ENCODE results near the gene MAP4.

Gene MAP4

DNA sequence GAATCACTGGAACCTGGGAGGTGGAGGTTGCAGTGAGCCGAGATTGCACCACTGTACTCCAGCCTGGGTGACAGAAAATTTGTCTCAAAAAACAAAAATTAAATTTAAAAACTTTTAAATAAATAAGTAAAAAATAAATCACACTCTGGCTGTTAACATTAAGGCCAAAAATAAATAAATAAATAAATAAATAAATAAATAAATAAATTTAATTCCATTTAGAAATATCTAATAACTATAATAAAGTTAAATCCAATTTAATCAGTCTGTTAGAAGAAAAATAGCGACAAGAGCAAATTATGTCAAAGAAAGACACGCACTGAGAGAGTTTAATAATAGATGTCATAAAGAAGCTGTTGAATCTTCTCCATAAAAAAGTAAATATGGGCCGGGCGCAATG lies 13.4 kb downstream of the MAP4 start:
- in situ Hi-C loops (cut with MboI; ENCODE audit: low pct_unique_long_range_greater_than_20kb, low sequenced_read_pairs, unreplicated experiment) = no loop called here
- DNase-seq (ENCODE audit: low spot score) = no peak
- TF ChIP-seq, protein P1, sequence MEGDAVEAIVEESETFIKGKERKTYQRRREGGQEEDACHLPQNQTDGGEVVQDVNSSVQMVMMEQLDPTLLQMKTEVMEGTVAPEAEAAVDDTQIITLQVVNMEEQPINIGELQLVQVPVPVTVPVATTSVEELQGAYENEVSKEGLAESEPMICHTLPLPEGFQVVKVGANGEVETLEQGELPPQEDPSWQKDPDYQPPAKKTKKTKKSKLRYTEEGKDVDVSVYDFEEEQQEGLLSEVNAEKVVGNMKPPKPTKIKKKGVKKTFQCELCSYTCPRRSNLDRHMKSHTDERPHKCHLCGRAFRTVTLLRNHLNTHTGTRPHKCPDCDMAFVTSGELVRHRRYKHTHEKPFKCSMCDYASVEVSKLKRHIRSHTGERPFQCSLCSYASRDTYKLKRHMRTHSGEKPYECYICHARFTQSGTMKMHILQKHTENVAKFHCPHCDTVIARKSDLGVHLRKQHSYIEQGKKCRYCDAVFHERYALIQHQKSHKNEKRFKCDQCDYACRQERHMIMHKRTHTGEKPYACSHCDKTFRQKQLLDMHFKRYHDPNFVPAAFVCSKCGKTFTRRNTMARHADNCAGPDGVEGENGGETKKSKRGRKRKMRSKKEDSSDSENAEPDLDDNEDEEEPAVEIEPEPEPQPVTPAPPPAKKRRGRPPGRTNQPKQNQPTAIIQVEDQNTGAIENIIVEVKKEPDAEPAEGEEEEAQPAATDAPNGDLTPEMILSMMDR (IDR thresholded peaks at IDR 0.05; ENCODE audit: extremely low read depth, insufficient read depth, missing control alignments) = no peak

DNA sequence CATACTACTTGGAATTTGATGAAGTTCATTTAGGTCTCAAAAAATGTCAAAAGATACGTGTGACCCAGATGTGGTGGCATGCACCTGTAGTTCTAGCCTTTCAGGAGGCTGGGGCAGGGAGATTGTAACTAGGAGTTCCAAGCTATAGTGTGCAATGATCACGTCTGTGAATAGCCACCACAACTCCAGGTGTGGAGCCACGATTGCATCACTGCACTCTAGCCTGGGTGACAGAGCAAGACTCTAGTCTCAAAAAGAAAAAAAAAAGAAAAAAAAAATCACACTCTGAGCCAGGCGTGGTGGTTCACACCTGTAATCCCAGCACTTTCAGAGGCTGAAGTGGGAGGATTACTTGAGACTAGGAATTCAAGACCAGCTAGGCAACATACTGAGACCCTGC lies 14.2 kb downstream of the MAP4 start:
- TF ChIP-seq, protein P1 (IDR thresholded peaks at IDR 0.05; ENCODE audit: extremely low read depth, insufficient read depth, missing control alignments) = no peak
- in situ Hi-C loops (cut with MboI; ENCODE audit: low pct_unique_long_range_greater_than_20kb, low sequenced_read_pairs, unreplicated experiment) = no loop called here
- no peak for DNase-seq (ENCODE audit: low spot score)

GRCh38 chr3:48000212-48000611 lies 16.0 kb downstream of the MAP4 start:
- TF ChIP-seq, protein P1 (IDR thresholded peaks at IDR 0.05; ENCODE audit: extremely low read depth, insufficient read depth, missing control alignments) = no peak
- no peak for DNase-seq (ENCODE audit: low spot score)
- in situ Hi-C loops (cut with MboI; ENCODE audit: low pct_unique_long_range_greater_than_20kb, low sequenced_read_pairs, unreplicated experiment) = no loop called here

GRCh38 chr3:47996440-47996839 lies 19.8 kb downstream of the MAP4 start:
- DNase-seq (ENCODE audit: low spot score) = no peak
- TF ChIP-seq, protein P1 (IDR thresholded peaks at IDR 0.05; ENCODE audit: extremely low read depth, insufficient read depth, missing control alignments) = no peak
- in situ Hi-C loops (cut with MboI; ENCODE audit: low pct_unique_long_range_greater_than_20kb, low sequenced_read_pairs, unreplicated experiment) = loop anchor here (10.0 to 25.0 kb wide), 2 partner anchors 162 to 484 kb away; partner anchors contain the start of gene ELP6

DNA sequence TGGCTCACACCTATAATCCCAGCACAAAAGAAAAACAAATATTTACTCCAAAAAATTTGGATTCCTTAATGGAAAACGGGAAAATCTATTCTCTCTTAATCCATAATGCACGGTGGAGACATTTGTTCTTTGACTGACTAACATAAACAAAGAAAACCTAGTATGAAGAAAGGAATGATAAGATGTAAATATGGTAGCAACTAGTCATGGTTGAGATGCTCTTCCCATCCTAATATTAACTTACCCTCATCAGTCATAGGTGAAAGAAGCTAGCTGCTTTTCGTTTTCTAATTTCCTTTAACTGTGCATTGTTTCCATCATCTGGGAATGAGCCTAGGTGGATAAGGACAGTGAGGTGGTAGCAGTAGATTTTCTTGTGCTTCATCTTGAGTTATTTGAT lies 22.0 kb downstream of the MAP4 start:
- in situ Hi-C loops (cut with MboI; ENCODE audit: low pct_unique_long_range_greater_than_20kb, low sequenced_read_pairs, unreplicated experiment) = loop anchor here (10.0 to 25.0 kb wide), 2 partner anchors 159 to 482 kb away; partner anchors contain the start of gene ELP6
- DNase-seq (ENCODE audit: low spot score) = no peak

DNA sequence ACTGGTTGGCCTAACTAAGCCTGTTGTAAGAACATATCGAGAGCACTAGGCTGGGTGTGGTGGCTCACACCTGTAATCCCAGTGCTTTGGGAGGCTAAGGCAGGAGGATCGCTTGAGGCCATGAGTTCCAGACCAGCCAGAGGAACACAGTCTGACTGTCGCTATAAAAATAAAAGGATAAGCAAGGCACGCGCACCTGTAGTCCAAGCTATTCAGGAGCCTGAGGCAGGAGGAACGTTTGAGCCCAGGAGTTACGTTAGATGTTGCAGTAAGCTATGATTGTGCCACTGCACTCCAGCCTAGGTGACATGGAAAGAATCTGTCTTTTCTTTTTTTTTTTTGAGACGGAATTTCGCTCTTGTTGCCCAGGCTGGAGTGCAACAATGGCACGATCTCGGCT lies 24.9 kb downstream of the MAP4 start:
- DNase-seq (ENCODE audit: low spot score) = no peak
- in situ Hi-C loops (cut with MboI; ENCODE audit: low pct_unique_long_range_greater_than_20kb, low sequenced_read_pairs, unreplicated experiment) = loop anchor here (10.0 to 25.0 kb wide), 2 partner anchors 157 to 479 kb away; partner anchors contain the start of gene ELP6
- TF ChIP-seq, protein P1 (IDR thresholded peaks at IDR 0.05; ENCODE audit: extremely low read depth, insufficient read depth, missing control alignments) = no peak

More for the DNA sequence above, 22.0 kb downstream of the MAP4 start:
- TF ChIP-seq, protein P1 (IDR thresholded peaks at IDR 0.05; ENCODE audit: extremely low read depth, insufficient read depth, missing control alignments) = no peak
